ENCODE measurements around the gene ODF4. TPM values are rescaled to one million over a fixed set of nuclear protein-coding genes. Genes with fewer than 3 reads are reported as not detected.

Gene ODF4
- total and polyA plus RNA-seq, 2 of the 13 experiments (the other 11 are each of a cell fraction or from before 2014, with no cell fraction given), result not detected

- TF ChIP-seq ZNF687 (CRISPR knock-in tag; IDR thresholded peaks at IDR 0.05) (peak; percentile 97), ZKSCAN1 (IDR thresholded peaks at IDR 0.05; ENCODE audit: low read length) (no peak), DPF2 (CRISPR knock-in tag; IDR thresholded peaks at IDR 0.05; ENCODE audit: borderline replicate concordance, low read depth) (no peak), AHDC1 (CRISPR knock-in tag; IDR thresholded peaks at IDR 0.05; ENCODE audit: borderline replicate concordance) (no peak), HNF1B (CRISPR knock-in tag; IDR thresholded peaks at IDR 0.05) (peak; percentile 41; the same call in 1 of the 2 replicates), MIER2 (CRISPR knock-in tag; IDR thresholded peaks at IDR 0.05) (peak; percentile 71), NONO (IDR thresholded peaks at IDR 0.05) (no peak), NONO (CRISPR knock-in tag; conservative IDR thresholded peaks at IDR 0.05) (peak; percentile 73), CEBPZ (IDR thresholded peaks at IDR 0.05; ENCODE audit: low read length) (no peak), RFX1 (IDR thresholded peaks at IDR 0.05) (no peak), ZNF615 (CRISPR knock-in tag; IDR thresholded peaks at IDR 0.05; ENCODE audit: borderline replicate concordance) (no peak), ZNF451 (CRISPR knock-in tag; IDR thresholded peaks at IDR 0.05) (peak; percentile 86), RNF2 (conservative IDR thresholded peaks at IDR 0.05; ENCODE audit: low read depth) (0 out of 2 replicates have a peak, but pooled peaks have one; percentile 38), ZNF468 (CRISPR knock-in tag; IDR thresholded peaks at IDR 0.05) (no peak)
Observed at GRCh38 chr17:8376271-8377067, 36.8 kb downstream of the ODF4 start, which contains the start of gene KRABD2 (continued).
